SK-N-SH treated with all-trans-retinoic acid at 6 μM for 48 hours (cell line): ENCODE results near the gene OR2V1.

Experiments
- ISL1 ChIP-seq: fragments of 250-450 bp; sonication (Bioruptor Pico); IDR thresholded peaks from 2 replicates; pipeline ENCODE4 v2.1.2; 2022; ENCODE audit warnings: mild to moderate bottlenecking, moderate library complexity
- OSR1 ChIP-seq: fragments of 250-450 bp; sonication (Bioruptor Pico); IDR thresholded peaks from 2 replicates; pipeline ENCODE4 v1.8.0; 2022; ENCODE audit warnings: moderate library complexity, mild to moderate bottlenecking, inconsistent platforms
- PPARA ChIP-seq: fragments of 250-450 bp; sonication (Bioruptor Pico); IDR thresholded peaks from 2 replicates; pipeline ENCODE4 v1.5.0; 2020; ENCODE audit warnings: mild to moderate bottlenecking, borderline replicate concordance
- RARB ChIP-seq: fragments of 250-450 bp; sonication (Bioruptor Pico); IDR thresholded peaks from 2 replicates; pipeline ENCODE4 v1.8.0; 2021; ENCODE audit warnings: mild to moderate bottlenecking, moderate library complexity
- TSHZ2 ChIP-seq: fragments of 250-450 bp; sonication (Bioruptor Pico); IDR thresholded peaks from 2 replicates; pipeline ENCODE4 v1.5.0; 2020; ENCODE audit warnings: mild to moderate bottlenecking, moderate library complexity
- ZNF565 ChIP-seq: fragments of 450-650 bp; formaldehyde crosslinking; conservative IDR thresholded peaks from 2 replicates; pipeline ENCODE4 v1.5.0; 2020; ENCODE audit warnings: low read depth, mild to moderate bottlenecking, moderate library complexity

DNA sequence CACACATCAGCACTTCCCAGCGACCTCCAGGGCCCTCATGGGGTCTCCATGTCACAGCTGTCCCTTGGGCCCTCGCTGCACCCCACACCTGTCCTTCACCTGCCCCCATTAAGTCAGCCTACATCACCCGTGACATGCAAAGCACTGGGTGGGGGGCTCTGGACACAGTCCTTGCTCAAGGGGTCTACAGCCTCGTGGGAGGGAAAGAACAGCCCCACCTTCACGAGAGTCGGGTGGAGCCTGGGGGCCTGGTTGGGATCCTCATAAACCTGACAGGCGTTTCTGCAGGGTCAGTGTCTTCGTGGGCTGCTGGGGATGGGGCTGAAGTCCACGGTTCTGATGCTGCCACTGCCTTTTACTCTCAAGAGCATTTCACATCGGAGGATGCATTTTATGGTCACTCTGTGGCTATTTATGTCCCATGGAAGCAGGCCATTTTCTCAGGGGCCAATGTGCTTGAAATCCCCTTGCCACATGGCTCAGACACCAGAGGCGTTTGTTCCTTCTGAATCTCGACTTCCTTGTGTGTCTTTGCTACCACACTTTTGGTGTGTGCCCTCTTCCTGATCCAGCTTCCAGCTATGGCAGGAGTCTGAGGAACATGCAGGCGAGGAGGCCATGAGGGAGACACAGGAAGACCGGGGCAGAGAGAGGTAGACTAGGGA, at the start of gene OR2V1:
- TF ChIP-seq PPARA, result no peak
- no peak for TF ChIP-seq RARB (CRISPR knock-in tag)
- TF ChIP-seq TSHZ2 (CRISPR knock-in tag), result no peak
- TF ChIP-seq ISL1 (CRISPR knock-in tag), result no peak
- TF ChIP-seq ZNF565 (CRISPR knock-in tag), result no peak
- TF ChIP-seq OSR1 (CRISPR knock-in tag), result no peak
